Measurements from ENCODE around the gene SARS1. TPM values are rescaled to one million over a fixed set of nuclear protein-coding genes. Genes with fewer than 3 reads are reported as not detected.
A peak's percentile ranks its signal among the peaks of the same experiment; 100 is the strongest.

Gene SARS1
- total and polyA plus RNA-seq, 2 of the 8 experiments (the other 6 are each of a cell fraction or from before 2014, with no cell fraction given) = 83.1 to 146 TPM

GRCh38 chr1:109214695-109215623 lies 1.2 kb downstream of the SARS1 start (continued):
- TF ChIP-seq SIX5 (IDR thresholded peaks at IDR 0.05; ENCODE audit: low read depth, low read length) (no peak), ATF2 (IDR thresholded peaks at IDR 0.05; ENCODE audit: low read length) (no peak), HDAC2 (IDR thresholded peaks at IDR 0.05; ENCODE audit: borderline replicate concordance in 1 of 2, low read depth in 2 of 2, low read length in 2 of 2) (0 out of 4 replicates have a peak, but pooled peaks of 1 of the 2 experiments have one; percentile 23), CBX8 (IDR thresholded peaks at IDR 0.05; ENCODE audit: borderline replicate concordance, low read depth, low read length) (no peak), SUZ12 (IDR thresholded peaks at IDR 0.05; ENCODE audit: low read length) (no peak), GTF2F1 (IDR thresholded peaks at IDR 0.05; ENCODE audit: borderline replicate concordance, low read depth, low read length) (no peak), SAP30 (IDR thresholded peaks at IDR 0.05; ENCODE audit: insufficient read depth, insufficient replicate concordance, low read length) (peak; percentile 68), ZNF274 (IDR thresholded peaks at IDR 0.05; ENCODE audit: borderline replicate concordance, extremely low read depth, low read length) (no peak), PHF8 (conservative IDR thresholded peaks at IDR 0.05; ENCODE audit: low read depth, low read length) (no peak), SIN3A (conservative IDR thresholded peaks at IDR 0.05 in 1 of 2, IDR thresholded peaks at IDR 0.05 in 1 of 2; ENCODE audit: low read depth in 1 of 2, low read length in 2 of 2) (0 out of 4 replicates have a peak, but pooled peaks of 1 of the 2 experiments have one; percentile 69), CHD2 (IDR thresholded peaks at IDR 0.05; ENCODE audit: low read length) (no peak), BRCA1 (IDR thresholded peaks at IDR 0.05; ENCODE audit: low read depth, low read length) (no peak), SRF (IDR thresholded peaks at IDR 0.05; ENCODE audit: low read depth, low read length) (no peak), ATF3 (IDR thresholded peaks at IDR 0.05; ENCODE audit: insufficient read depth, low read depth, low read length) (0 out of 2 replicates have a peak, but pooled peaks have one; percentile 19), EGR1 (IDR thresholded peaks at IDR 0.05; ENCODE audit: borderline replicate concordance, low read depth, low read length) (no peak), CEBPB (IDR thresholded peaks at IDR 0.05; ENCODE audit: low read depth, low read length) (peak; percentile 98), E2F6 (IDR thresholded peaks at IDR 0.05) (no peak)
